ENCODE measurements around the gene PARS2. TPM values are rescaled to one million over a fixed set of nuclear protein-coding genes. Genes with fewer than 3 reads are reported as not detected.

Gene PARS2
- total RNA-seq, 4 donors from 2014 or later: 2.2 to 6.4 (median 5.6) TPM

DNA sequence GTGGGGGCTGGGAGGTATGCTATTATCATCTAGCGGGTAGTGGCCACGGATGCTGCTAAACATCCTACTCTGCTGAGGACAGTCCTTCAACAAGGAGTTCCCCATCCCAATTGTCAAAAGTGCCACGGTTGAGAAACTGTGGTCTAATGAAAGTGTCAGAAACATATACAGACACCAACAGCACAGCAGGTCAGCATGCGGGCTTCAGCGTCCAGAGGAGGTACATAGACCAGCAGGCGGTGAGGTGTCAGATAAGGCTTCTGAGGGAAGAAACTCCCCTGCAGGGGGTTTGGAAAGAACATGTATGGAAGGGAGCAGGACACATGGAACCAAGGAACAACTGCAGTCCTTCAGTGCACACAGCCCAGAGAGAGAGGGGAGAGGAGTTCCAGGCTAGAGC, 53.5 kb downstream of the PARS2 start:
- H3K4me1 ChIP-seq: peaks cover 0 to 9% (median 0%) of the 10 kb centered on the region in 3 donors
- no peaks in the 10 kb centered on the region for H3K9me3 ChIP-seq
- WGBS, 2 donors (ENCODE audit: low coverage in 1 of 2): 60% methylated on average over 4 of the region's 6 CpGs; no CpG with 5 or more reads in 1 of the 2 donors
- H3K36me3 ChIP-seq: peaks cover 0 to 42% of the 10 kb centered on the region in 2 donors
- TF ChIP-seq, protein P1, sequence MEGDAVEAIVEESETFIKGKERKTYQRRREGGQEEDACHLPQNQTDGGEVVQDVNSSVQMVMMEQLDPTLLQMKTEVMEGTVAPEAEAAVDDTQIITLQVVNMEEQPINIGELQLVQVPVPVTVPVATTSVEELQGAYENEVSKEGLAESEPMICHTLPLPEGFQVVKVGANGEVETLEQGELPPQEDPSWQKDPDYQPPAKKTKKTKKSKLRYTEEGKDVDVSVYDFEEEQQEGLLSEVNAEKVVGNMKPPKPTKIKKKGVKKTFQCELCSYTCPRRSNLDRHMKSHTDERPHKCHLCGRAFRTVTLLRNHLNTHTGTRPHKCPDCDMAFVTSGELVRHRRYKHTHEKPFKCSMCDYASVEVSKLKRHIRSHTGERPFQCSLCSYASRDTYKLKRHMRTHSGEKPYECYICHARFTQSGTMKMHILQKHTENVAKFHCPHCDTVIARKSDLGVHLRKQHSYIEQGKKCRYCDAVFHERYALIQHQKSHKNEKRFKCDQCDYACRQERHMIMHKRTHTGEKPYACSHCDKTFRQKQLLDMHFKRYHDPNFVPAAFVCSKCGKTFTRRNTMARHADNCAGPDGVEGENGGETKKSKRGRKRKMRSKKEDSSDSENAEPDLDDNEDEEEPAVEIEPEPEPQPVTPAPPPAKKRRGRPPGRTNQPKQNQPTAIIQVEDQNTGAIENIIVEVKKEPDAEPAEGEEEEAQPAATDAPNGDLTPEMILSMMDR (IDR thresholded peaks at IDR 0.05): no peak
- no peak for TF ChIP-seq POLR2A (IDR thresholded peaks at IDR 0.05)
- no peak for TF ChIP-seq POLR2AphosphoS5 (IDR thresholded peaks at IDR 0.05)
- TF ChIP-seq EP300 (IDR thresholded peaks at IDR 0.05): no peak
- H3K4me3 ChIP-seq: no peak overlapping the region
- ATAC-seq: no peak
- H3K27me3 ChIP-seq: no peaks in the 10 kb centered on the region
- no peak overlapping the region for H3K27ac ChIP-seq

DNA sequence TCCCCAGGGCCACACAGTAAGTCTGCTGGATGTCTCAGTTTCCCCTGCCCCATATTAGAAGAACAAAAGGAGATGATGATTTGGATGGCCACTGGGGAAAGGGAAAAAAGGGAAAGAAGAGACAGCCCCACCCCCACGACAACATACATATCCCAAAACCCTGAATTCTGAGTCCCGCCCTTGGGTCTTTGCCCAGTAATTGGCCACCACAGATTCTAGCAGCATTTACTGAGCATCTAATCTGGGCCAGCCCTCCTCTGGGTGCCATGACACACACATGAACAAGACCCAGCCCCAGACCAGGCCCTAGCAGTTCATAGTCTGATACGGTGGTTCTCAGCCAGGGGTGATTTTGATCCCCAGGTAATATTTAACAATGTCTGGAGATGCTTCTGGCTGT, 53.9 kb downstream of the PARS2 start:
- 40 to 80% methylated on average over 1 to 2 of the region's 3 CpGs for WGBS, 2 donors (ENCODE audit: low coverage in 1 of 2)

DNA sequence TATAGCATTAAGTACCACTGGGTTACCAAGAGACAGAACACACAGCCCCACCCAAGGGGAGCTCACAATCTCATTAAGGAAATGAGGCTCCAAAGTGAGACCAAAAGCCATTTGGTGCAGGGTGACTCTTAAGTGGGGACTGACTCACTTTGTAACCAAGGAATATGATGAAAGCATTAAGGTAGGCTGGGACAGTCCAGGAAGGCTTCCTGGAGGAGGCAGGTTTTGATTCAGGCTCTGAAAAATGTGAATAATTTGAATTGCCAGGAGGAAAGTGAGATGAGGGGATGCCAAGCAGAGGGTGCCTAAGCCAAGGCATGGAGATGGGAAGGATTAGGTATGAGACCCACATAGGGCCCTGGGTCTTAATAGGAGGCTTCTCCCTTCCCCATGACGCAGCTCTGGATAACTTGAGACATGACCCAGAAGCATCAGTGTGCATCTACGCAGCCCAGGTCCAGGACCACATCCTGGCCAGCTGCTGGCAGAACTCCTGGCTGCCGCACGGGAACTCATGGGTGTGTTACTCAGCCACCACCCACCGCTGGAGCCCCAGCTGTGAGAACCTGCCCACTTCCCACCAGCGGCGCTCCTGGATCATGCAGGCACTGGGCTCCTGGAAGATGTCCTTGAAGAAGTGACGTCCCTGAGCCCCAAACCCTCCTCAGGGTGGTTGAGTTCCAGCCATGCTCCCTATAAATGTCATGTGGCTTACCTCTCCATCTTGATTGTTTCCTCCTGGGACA, 54.6 kb downstream of the PARS2 start:
- no peaks in the 10 kb centered on the region for H3K9me3 ChIP-seq
- H3K4me3 ChIP-seq: no peak overlapping the region
- peaks cover 0 to 1% (median 0%) of the 10 kb centered on the region in 3 donors for H3K4me1 ChIP-seq
- peaks cover 0 to 50% of the 10 kb centered on the region in 2 donors for H3K36me3 ChIP-seq
- H3K27ac ChIP-seq: no peak overlapping the region
- no peak for ATAC-seq
- WGBS, 2 donors (ENCODE audit: low coverage in 1 of 2): 75 to 100% methylated on average over 1 to 8 of the region's 8 CpGs
- TF ChIP-seq EP300 (IDR thresholded peaks at IDR 0.05) (no peak), POLR2AphosphoS5 (IDR thresholded peaks at IDR 0.05) (no peak), POLR2A (IDR thresholded peaks at IDR 0.05) (no peak)
- TF ChIP-seq, protein P1 (IDR thresholded peaks at IDR 0.05): no peak
- no peaks in the 10 kb centered on the region for H3K27me3 ChIP-seq

More for the DNA sequence above, 53.9 kb downstream of the PARS2 start:
- Histone ChIP-seq H3K36me3 (peaks cover 0 to 43% of the 10 kb centered on the region in 2 donors), H3K27ac (no peak overlapping the region), H3K4me1 (peaks cover 0 to 8% (median 0%) of the 10 kb centered on the region in 3 donors), H3K4me3 (no peak overlapping the region), H3K27me3 (no peaks in the 10 kb centered on the region), H3K9me3 (no peaks in the 10 kb centered on the region)
- TF ChIP-seq POLR2AphosphoS5 (IDR thresholded peaks at IDR 0.05) (no peak), EP300 (IDR thresholded peaks at IDR 0.05) (no peak), POLR2A (IDR thresholded peaks at IDR 0.05) (no peak)
- TF ChIP-seq, protein P1 (IDR thresholded peaks at IDR 0.05): no peak
- no peak for ATAC-seq

DNA sequence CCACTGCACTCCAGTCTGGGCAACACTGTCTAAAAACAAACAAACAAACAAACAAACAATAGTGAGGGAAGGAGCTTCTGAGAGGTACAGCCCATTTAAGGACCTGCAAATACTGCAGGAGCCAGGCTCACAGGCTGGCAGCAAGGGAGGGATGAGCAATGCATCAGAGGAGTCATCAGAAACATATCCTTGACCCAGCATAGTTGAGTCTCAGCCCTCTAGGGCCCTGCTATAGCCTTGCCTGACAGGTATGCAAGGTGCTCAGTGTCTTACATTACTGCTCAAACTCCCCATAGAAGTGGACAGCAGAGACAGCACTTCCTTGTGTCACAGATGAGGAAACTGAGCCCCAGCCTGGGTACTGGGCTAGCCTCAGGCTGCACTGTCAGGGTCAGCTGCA, 55.9 kb downstream of the PARS2 start:
- ATAC-seq: no peak
- Histone ChIP-seq H3K36me3 (peaks cover 0 to 59% of the 10 kb centered on the region in 2 donors), H3K4me1 (no peaks in the 10 kb centered on the region), H3K9me3 (no peaks in the 10 kb centered on the region), H3K27me3 (no peaks in the 10 kb centered on the region), H3K4me3 (no peak overlapping the region), H3K27ac (no peak overlapping the region)
- TF ChIP-seq POLR2AphosphoS5 (IDR thresholded peaks at IDR 0.05) (no peak), EP300 (IDR thresholded peaks at IDR 0.05) (no peak), POLR2A (IDR thresholded peaks at IDR 0.05) (no peak)
- TF ChIP-seq, protein P1 (IDR thresholded peaks at IDR 0.05): no peak

Other genes with a start within 250 kb of the PARS2 start
- 10 to 100 TPM in 3 of 4 donors, 1 to 10 TPM in 1; 4.4 to 40.5 (median 10.9) TPM for gene ACOT11, start 216.3 kb downstream of the PARS2 start, total RNA-seq
- gene FAM151A, start 141.0 kb downstream of the PARS2 start, total RNA-seq: not detected
- gene MROH7, start 122.7 kb downstream of the PARS2 start, total RNA-seq: 10 to 100 TPM in 2 of 4 donors, 1 to 10 TPM in 2; 5.7 to 25.2 (median 13.3) TPM
- gene TTC4, start 48.7 kb downstream of the PARS2 start, total RNA-seq: 10 to 100 TPM; 11.2 to 38.6 (median 14.3) TPM
- 1 to 10 TPM in 2 of 4 donors, under 1 TPM in 1, not detected in 1; 0.93 to 7.3 (median 1.0) TPM for gene TTC22, start 36.8 kb upstream of the PARS2 start, total RNA-seq
- 10 to 100 TPM in 3 of 4 donors, 1 to 10 TPM in 1; 7.9 to 31.9 (median 15.9) TPM for gene DHCR24, start 122.7 kb upstream of the PARS2 start, total RNA-seq
- 1 to 10 TPM in 3 of 4 donors, not detected in 1; 1.5 to 2.5 (median 1.5) TPM for gene TMEM61, start 216.1 kb upstream of the PARS2 start, total RNA-seq
- gene BSND, start 234.4 kb upstream of the PARS2 start, total RNA-seq: not detected